IMR-90 (cell line): ENCODE results near the gene MCMBP. TPM values are rescaled to one million over a fixed set of nuclear protein-coding genes. Genes with fewer than 3 reads are reported as not detected.

Experiments used
- ATAC-seq: fragments of 200-7000 bp; cut with Tn5 transposase; 2 replicates; pipeline ENCODE4 v1.9.1; 2020; ENCODE audit warnings: low read depth, mild to moderate bottlenecking, moderate library complexity
- BruUV-seq: library from RNA; stranded (reverse); fragments of 400-500 nt; replicated peaks from 2 replicates; lab custom pipeline; 2021; lab: Mats Ljungman, UMichigan
- CTCF ChIA-PET: fragments of 300-600 bp; formaldehyde crosslinking; extraction: SDS; loops from one replicate; lab custom pipeline; 2021; ENCODE audit warnings: antibody characterized with exemption; lab: Yijun Ruan, JAX
- POLR2A ChIA-PET: fragments of 300-600 bp; sonication (Branson Sonifier 250); formaldehyde crosslinking; loops from one replicate; lab custom pipeline; 2022; ENCODE audit warnings: antibody characterized with exemption; ENCODE audit not compliant: unreplicated experiment; lab: Charles Lee
- DNase-seq: peaks from one replicate; pipeline ENCODE4 v3.0.0; 2013
- H2AFZ ChIP-seq: replicated peaks from 2 replicates; pipeline ENCODE3; 2013; ENCODE audit warnings: low read length, mild to moderate bottlenecking; ENCODE audit not compliant: poor library complexity
- H2AK5ac ChIP-seq: 2 replicates; pipeline ENCODE4 v1.6.1; 2013; ENCODE audit warnings: low read depth, low read length, inconsistent platforms
- H2AK9ac ChIP-seq: replicated peaks from 2 replicates; pipeline ENCODE3; 2013; ENCODE audit warnings: mild to moderate bottlenecking, low read depth, low read length, moderate library complexity; ENCODE audit not compliant: poor library complexity
- H2BK120ac ChIP-seq: 2 replicates; pipeline ENCODE4 v1.6.1; 2013; ENCODE audit warnings: low read depth, low read length, inconsistent platforms
- H2BK15ac ChIP-seq: 3 replicates; pipeline ENCODE4 v1.6.1; 2013; ENCODE audit warnings: low read depth, low read length, inconsistent platforms
- H2BK20ac ChIP-seq: 2 replicates; pipeline ENCODE4 v1.6.1; 2013; ENCODE audit warnings: low read depth, mild to moderate bottlenecking, inconsistent platforms, low read length, moderate library complexity
- H2BK5ac ChIP-seq: 2 replicates; pipeline ENCODE4 v1.6.1; 2013; ENCODE audit warnings: mild to moderate bottlenecking, low read depth, low read length, inconsistent platforms; ENCODE audit not compliant: poor library complexity, severe bottlenecking
- H3K14ac ChIP-seq: replicated peaks from 2 replicates; pipeline ENCODE4 v1.6.1; 2013; ENCODE audit warnings: low read depth, low read length, inconsistent platforms
- H3K18ac ChIP-seq: 2 replicates; pipeline ENCODE4 v1.6.1; 2013; ENCODE audit warnings: low read depth, low read length, control low read depth
- H3K23ac ChIP-seq: 2 replicates; pipeline ENCODE4 v1.6.1; 2013; ENCODE audit warnings: low read depth, low read length, inconsistent platforms
- H3K27ac ChIP-seq: 2 replicates; pipeline ENCODE4 v1.5.1; 2013; ENCODE audit warnings: mild to moderate bottlenecking, control low read depth, low read length; ENCODE audit not compliant: insufficient read depth
- H3K27me3 ChIP-seq: 2 replicates; pipeline ENCODE4 v1.6.1; 2013; ENCODE audit warnings: low read length; ENCODE audit not compliant: control insufficient read depth, insufficient read depth
- H3K36me3 ChIP-seq: 2 replicates; pipeline ENCODE4 v1.6.1; 2013; ENCODE audit warnings: low read length, mixed read lengths; ENCODE audit not compliant: control insufficient read depth, insufficient read depth
- H3K4ac ChIP-seq: 2 replicates; pipeline ENCODE4 v1.6.1; 2013; ENCODE audit warnings: low read depth, low read length, inconsistent platforms
- H3K4me1 ChIP-seq: 2 replicates; pipeline ENCODE4 v1.6.1; 2013; ENCODE audit warnings: low read length, mixed read lengths; ENCODE audit not compliant: control insufficient read depth, insufficient read depth
- H3K4me2 ChIP-seq: 2 replicates; pipeline ENCODE4 v1.6.1; 2013; ENCODE audit warnings: low read depth, mild to moderate bottlenecking, control low read depth, low read length, moderate library complexity
- H3K4me3 ChIP-seq: 2 replicates; pipeline ENCODE4 v1.5.1; 2013; ENCODE audit warnings: low read depth, mild to moderate bottlenecking, control low read depth, low read length, moderate library complexity; ENCODE audit not compliant: insufficient read depth
- H3K56ac ChIP-seq: 2 replicates; pipeline ENCODE4 v1.6.1; 2013; ENCODE audit warnings: low read length, inconsistent platforms; ENCODE audit not compliant: insufficient read depth; ENCODE audit errors: extremely low read depth
- H3K79me1 ChIP-seq, 2 experiments: 2 replicates each; pipeline ENCODE4 v1.6.1; 2013; ENCODE audit warnings: low read length in 2 of 2, inconsistent platforms in 1 of 2, low read depth in 1 of 2
- H3K9ac ChIP-seq: 2 replicates; pipeline ENCODE4 v1.6.1; 2013; ENCODE audit warnings: low read depth, low read length, control low read depth
- H3K9me1 ChIP-seq: 2 replicates; pipeline ENCODE4 v1.6.1; 2013; ENCODE audit warnings: low read length, inconsistent platforms; ENCODE audit not compliant: insufficient read depth
- H3K9me3 ChIP-seq: 2 replicates; pipeline ENCODE4 v1.6.1; 2013; ENCODE audit warnings: low read length; ENCODE audit not compliant: control insufficient read depth, insufficient read depth
- H4K20me1 ChIP-seq: 2 replicates; pipeline ENCODE4 v1.6.1; 2013; ENCODE audit warnings: low read length, inconsistent platforms; ENCODE audit not compliant: insufficient read depth
- H4K5ac ChIP-seq: 2 replicates; pipeline ENCODE4 v1.6.1; 2013; ENCODE audit warnings: mild to moderate bottlenecking, low read depth, low read length, control low read depth
- H4K8ac ChIP-seq, 2 experiments: 2 replicates each; pipeline ENCODE4 v1.6.1; 2013; ENCODE audit warnings: low read depth in 2 of 2, low read length in 2 of 2, control low read depth in 1 of 2, inconsistent platforms in 1 of 2
- H4K91ac ChIP-seq: 2 replicates; pipeline ENCODE4 v1.6.1; 2013; ENCODE audit warnings: low read depth, low read length, inconsistent platforms; ENCODE audit not compliant: insufficient read depth
- BHLHE40 ChIP-seq: fragments of 150-350 bp; IDR thresholded peaks from 2 replicates; pipeline ENCODE4 v1.6.1; 2016; ENCODE audit warnings: mild to moderate bottlenecking, low read depth, low read length
- CHD1 ChIP-seq: IDR thresholded peaks from 2 replicates; pipeline ENCODE4 v1.6.1; 2012; ENCODE audit warnings: low read depth, low read length, improper control_type of control experiment
- CTCF ChIP-seq: conservative IDR thresholded peaks from 2 replicates; pipeline ENCODE4 v1.5.1; 2012; ENCODE audit warnings: mild to moderate bottlenecking, low read depth, low read length, improper control_type of control experiment
- MAFK ChIP-seq: IDR thresholded peaks from 2 replicates; pipeline ENCODE4 v1.6.1; 2012; ENCODE audit warnings: low read depth, low read length, improper control_type of control experiment
- MXI1 ChIP-seq: IDR thresholded peaks from 2 replicates; pipeline ENCODE4 v1.6.1; 2012; ENCODE audit warnings: low read depth, mild to moderate bottlenecking, low read length, moderate library complexity, borderline replicate concordance
- POLR2A ChIP-seq: IDR thresholded peaks from 2 replicates; pipeline ENCODE4 v1.6.1; 2012; ENCODE audit warnings: mild to moderate bottlenecking, low read depth, low read length
- RAD21 ChIP-seq: IDR thresholded peaks from 2 replicates; pipeline ENCODE4 v1.6.1; 2012; ENCODE audit warnings: low read length, improper control_type of control experiment
- RCOR1 ChIP-seq: IDR thresholded peaks from 2 replicates; pipeline ENCODE4 v1.6.1; 2012; ENCODE audit warnings: mild to moderate bottlenecking, low read length, improper control_type of control experiment; ENCODE audit not compliant: insufficient replicate concordance
- RFX5 ChIP-seq: IDR thresholded peaks from 2 replicates; pipeline ENCODE4 v1.8.0; 2012; ENCODE audit warnings: low read depth, mild to moderate bottlenecking, low read length, moderate library complexity
- SMC3 ChIP-seq: fragments of 150-350 bp; IDR thresholded peaks from 2 replicates; pipeline ENCODE4 v1.6.1; 2016; ENCODE audit warnings: low read depth, mild to moderate bottlenecking, antibody characterized with exemption, low read length, moderate library complexity
- WGBS, 2 experiments: methylation state at CpG; one replicate each; pipeline versions ENCODE4 v1.1.5 to v1.1.7; 2013; ENCODE audit warnings: missing lambda C conversion rate in 2 of 2; ENCODE audit not compliant: insufficient read length in 1 of 2; ENCODE audit errors: extremely low coverage in 2 of 2; 5-methylcytosine and 5-hydroxymethylcytosine counted together
- dilution Hi-C: fragments of 300-500 bp; cut with HindIII; formaldehyde crosslinking; loops from one replicate; pipeline ENCODE4 v1.14.3; 2018; ENCODE audit warnings: low sequenced_read_pairs; ENCODE audit not compliant: unreplicated experiment
- in situ Hi-C: fragments of 300-500 bp; cut with MboI; formaldehyde crosslinking; loops from 3 replicates; pipeline ENCODE4 v1.14.3; 2019; ENCODE audit warnings: low sequenced_read_pairs, inconsistent platforms, mixed read lengths
- intact Hi-C: fragments of 100-400 bp; cut with micrococcal nuclease; formaldehyde crosslinking; loops from 2 replicates; pipeline ENCODE4 v1.10.0; 2022
- polyA plus RNA-seq, 3 experiments: library from polyadenylated mRNA; depleted of rRNA; stranded (reverse); fragments of >200 nt; gene quantifications; 2 replicates each; pipeline ENCODE4 v1.2.3, GENCODE V29; 2012; ENCODE audit warnings: low replicate concordance in 1 of 3
- total RNA-seq: library from RNA; depleted of rRNA; stranded (reverse); fragments of >200 nt; gene quantifications from 2 replicates; pipeline ENCODE4 v1.2.3, GENCODE V29; 2012
- TF ChIP-seq, protein P1 (sequence below): fragments of 150-350 bp; IDR thresholded peaks from 2 replicates; pipeline ENCODE4 v1.6.1; 2016; ENCODE audit warnings: low read depth, mild to moderate bottlenecking, low read length, moderate library complexity, borderline replicate concordance

The MCMBP gene
- total and polyA plus RNA-seq, 2 of the 4 experiments (the other 2 are of a cell fraction): 39.0 to 59.9 TPM

GRCh38 chr10:119910689-119911088, 38.0 kb upstream of the MCMBP start:
- no peak overlapping the region for H2AFZ ChIP-seq
- TF ChIP-seq CTCF (no peak), MAFK (no peak), POLR2A (no peak), SMC3 (no peak), MXI1 (no peak), BHLHE40 (no peak), RFX5 (no peak), CHD1 (no peak), RAD21 (no peak), RCOR1 (no peak)
- TF ChIP-seq, protein P1, sequence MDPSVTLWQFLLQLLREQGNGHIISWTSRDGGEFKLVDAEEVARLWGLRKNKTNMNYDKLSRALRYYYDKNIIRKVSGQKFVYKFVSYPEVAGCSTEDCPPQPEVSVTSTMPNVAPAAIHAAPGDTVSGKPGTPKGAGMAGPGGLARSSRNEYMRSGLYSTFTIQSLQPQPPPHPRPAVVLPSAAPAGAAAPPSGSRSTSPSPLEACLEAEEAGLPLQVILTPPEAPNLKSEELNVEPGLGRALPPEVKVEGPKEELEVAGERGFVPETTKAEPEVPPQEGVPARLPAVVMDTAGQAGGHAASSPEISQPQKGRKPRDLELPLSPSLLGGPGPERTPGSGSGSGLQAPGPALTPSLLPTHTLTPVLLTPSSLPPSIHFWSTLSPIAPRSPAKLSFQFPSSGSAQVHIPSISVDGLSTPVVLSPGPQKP: no peak
- no peak overlapping the region for H3K9ac ChIP-seq
- BruUV-seq: no TSS peak
- H3K36me3 ChIP-seq: peaks cover 39% of the 10 kb centered on the region
- no peak overlapping the region for H2BK20ac ChIP-seq
- H4K91ac ChIP-seq: no peak overlapping the region
- in situ Hi-C loops: no loop called here
- H3K4me3 ChIP-seq: no peak overlapping the region
- H2BK120ac ChIP-seq: no peak overlapping the region
- no peak overlapping the region for H3K4me2 ChIP-seq
- no peaks in the 10 kb centered on the region for H3K9me3 ChIP-seq
- H4K5ac ChIP-seq: no peak overlapping the region
- H2AK5ac ChIP-seq: no peak overlapping the region
- no peaks in the 10 kb centered on the region for H3K4me1 ChIP-seq
- no peak overlapping the region for H3K18ac ChIP-seq
- H3K27ac ChIP-seq: no peak overlapping the region
- no peak overlapping the region for H2BK15ac ChIP-seq
- 91% methylated on average over 4 of the region's 6 CpGs; no CpG with 5 or more reads in 1 of the 2 experiments for WGBS, 2 experiments
- POLR2A ChIA-PET: no interaction called here
- H4K8ac ChIP-seq: no peak overlapping the region
- H4K20me1 ChIP-seq: no peaks in the 10 kb centered on the region
- no peak overlapping the region for H3K4ac ChIP-seq
- no peak for ATAC-seq
- dilution Hi-C loops: no loop called here
- H3K79me1 ChIP-seq: peaks cover 3 to 11% of the 10 kb centered on the region in 2 experiments
- no peak overlapping the region for H3K14ac ChIP-seq
- CTCF ChIA-PET: no interaction called here
- no peak overlapping the region for H2BK5ac ChIP-seq
- H3K27me3 ChIP-seq: no peaks in the 10 kb centered on the region
- no peak for DNase-seq
- no peak overlapping the region for H3K23ac ChIP-seq
- intact Hi-C loops: no loop called here
- no peaks in the 10 kb centered on the region for H3K9me1 ChIP-seq
- H3K56ac ChIP-seq: no peak overlapping the region
- H2AK9ac ChIP-seq: no peak overlapping the region
